Fibroblast of peridontal ligament (primary cell): Measurements from ENCODE around the gene LLGL2.

Experiments
- DNase-seq: peaks from one replicate; pipeline ENCODE4 v3.0.0-alpha.2; 2010; ENCODE audit errors: extremely low read depth

Gene LLGL2

GRCh38 chr17:75492555-75493168, 32.8 kb upstream of the LLGL2 start:
- no peak for DNase-seq

GRCh38 chr17:75493476-75494129, 31.9 kb upstream of the LLGL2 start:
- DNase-seq = no peak

- DNase-seq = no peak
Observed at GRCh38 chr17:75494326-75494877, 31.1 kb upstream of the LLGL2 start.

GRCh38 chr17:75496005-75496404, 29.5 kb upstream of the LLGL2 start:
- DNase-seq = no peak

- no peak for DNase-seq
Observed at GRCh38 chr17:75498039-75498725, 27.3 kb upstream of the LLGL2 start.

- no peak for DNase-seq
Observed at GRCh38 chr17:75498726-75499213, 26.7 kb upstream of the LLGL2 start.

GRCh38 chr17:75499313-75500022, 26.0 kb upstream of the LLGL2 start:
- DNase-seq = no peak

GRCh38 chr17:75500419-75501216, 24.9 kb upstream of the LLGL2 start:
- DNase-seq = no peak

GRCh38 chr17:75501378-75502071, 24.0 kb upstream of the LLGL2 start:
- no peak for DNase-seq

GRCh38 chr17:75502072-75502720, 23.3 kb upstream of the LLGL2 start:
- DNase-seq = no peak

- DNase-seq = no peak
Observed at GRCh38 chr17:75502721-75503329, 22.7 kb upstream of the LLGL2 start.

GRCh38 chr17:75503337-75503950, 22.1 kb upstream of the LLGL2 start:
- DNase-seq = no peak

- no peak for DNase-seq
Observed at GRCh38 chr17:75503976-75504346, 21.5 kb upstream of the LLGL2 start.

- DNase-seq = no peak
Observed at GRCh38 chr17:75504347-75505151, 20.9 kb upstream of the LLGL2 start.

- no peak for DNase-seq
Observed at GRCh38 chr17:75505152-75505409, 20.4 kb upstream of the LLGL2 start.

GRCh38 chr17:75505640-75506039, 19.9 kb upstream of the LLGL2 start:
- DNase-seq = no peak

- no peak for DNase-seq
Observed at GRCh38 chr17:75506134-75506533, 19.4 kb upstream of the LLGL2 start.

GRCh38 chr17:75506888-75507287, 18.6 kb upstream of the LLGL2 start:
- no peak for DNase-seq
